Embryonic facial prominence (tissue), 1 donor: ENCODE results near the gene CLNK.
"Not testable (repeated sequence)": the region's sequence is repeated elsewhere in the genome, so short reads cannot be mapped to it uniquely, and the experiment has no call there.

ENCODE experiments used
- DNase-seq: peaks from one replicate; pipeline ENCODE4 v3.0.0-alpha.2; 2016; ENCODE audit errors: extremely low spot score

The CLNK gene

GRCh38 chr4:10661047-10661446 is 23.5 kb downstream of the CLNK start:
- no peak for DNase-seq

GRCh38 chr4:10659251-10659650 is 25.3 kb downstream of the CLNK start:
- DNase-seq = no peak

- DNase-seq = no peak
Observed at GRCh38 chr4:10656988-10657387, 27.6 kb downstream of the CLNK start.

- DNase-seq = no peak
Observed at GRCh38 chr4:10656420-10656819, 28.1 kb downstream of the CLNK start.

- DNase-seq = no peak
Observed at GRCh38 chr4:10655968-10656367, 28.6 kb downstream of the CLNK start.

GRCh38 chr4:10648479-10648878 is 36.1 kb downstream of the CLNK start:
- no peak for DNase-seq

GRCh38 chr4:10647846-10648245 is 36.7 kb downstream of the CLNK start:
- no peak for DNase-seq

- no peak for DNase-seq
Observed at GRCh38 chr4:10643600-10644425, 40.8 kb downstream of the CLNK start.

GRCh38 chr4:10640561-10641201 is 43.9 kb downstream of the CLNK start:
- DNase-seq = no peak

- no peak for DNase-seq
Observed at GRCh38 chr4:10639664-10640063, 44.9 kb downstream of the CLNK start.

- DNase-seq = no peak
Observed at GRCh38 chr4:10639100-10639499, 45.5 kb downstream of the CLNK start.

GRCh38 chr4:10635091-10635490 is 49.5 kb downstream of the CLNK start:
- DNase-seq = no peak

GRCh38 chr4:10629394-10629793 is 55.2 kb downstream of the CLNK start:
- no peak for DNase-seq

GRCh38 chr4:10625131-10625530 is 59.4 kb downstream of the CLNK start:
- DNase-seq = no peak

- DNase-seq = no peak
Observed at GRCh38 chr4:10623862-10624261, 60.7 kb downstream of the CLNK start.

- no peak for DNase-seq
Observed at GRCh38 chr4:10623241-10623640, 61.3 kb downstream of the CLNK start.

GRCh38 chr4:10622728-10623127 is 61.8 kb downstream of the CLNK start:
- no peak for DNase-seq

- DNase-seq = no peak
Observed at GRCh38 chr4:10620935-10621488, 63.6 kb downstream of the CLNK start.

GRCh38 chr4:10619855-10620254 is 64.7 kb downstream of the CLNK start:
- DNase-seq = no peak

- peak; percentile 28 for DNase-seq
Observed at GRCh38 chr4:10619220-10619619, 65.3 kb downstream of the CLNK start.

- DNase-seq = not testable (repeated sequence)
Observed at GRCh38 chr4:10614926-10615325, 69.6 kb downstream of the CLNK start.

GRCh38 chr4:10613926-10614478 is 70.6 kb downstream of the CLNK start:
- DNase-seq = no peak

- no peak for DNase-seq
Observed at GRCh38 chr4:10612476-10612875, 72.1 kb downstream of the CLNK start.
